CD8-positive, alpha-beta memory T cell (primary cell): ENCODE results near the gene NTF3. TPM values are rescaled to one million over a fixed set of nuclear protein-coding genes. Genes with fewer than 3 reads are reported as not detected.
"Not testable (repeated sequence)": the region's sequence is repeated elsewhere in the genome, so short reads cannot be mapped to it uniquely, and the experiment has no call there.

Source experiments
- CTCF ChIA-PET: fragments of 350-600 bp; sonication (Branson Sonifier 250); formaldehyde crosslinking; loops from one replicate; lab custom pipeline; 2021; ENCODE audit warnings: antibody characterized with exemption; lab: Charles Lee
- POLR2A ChIA-PET: fragments of 350-600 bp; sonication (Branson Sonifier 250); formaldehyde crosslinking; loops from one replicate; lab custom pipeline; 2021; ENCODE audit warnings: antibody characterized with exemption; lab: Charles Lee
- DNase-seq, 5 donors: peaks; one replicate each; pipeline versions ENCODE4 v3.0.0 to v3.0.0-alpha.2; 2020 to 2022; ENCODE audit warnings: mixed read lengths in 1 of 5
- H3K27ac ChIP-seq: one replicate; pipeline ENCODE4 v1.7.0; 2013; ENCODE audit warnings: low read depth, mild to moderate bottlenecking, low read length, moderate library complexity
- H3K27me3 ChIP-seq: 2 replicates; pipeline ENCODE4 v1.7.0; 2013; ENCODE audit warnings: low read length, mild to moderate bottlenecking; ENCODE audit not compliant: insufficient read depth, poor library complexity, severe bottlenecking
- H3K36me3 ChIP-seq: 2 replicates; pipeline ENCODE4 v1.7.0; 2013; ENCODE audit warnings: mild to moderate bottlenecking, low read length, moderate library complexity; ENCODE audit not compliant: insufficient read depth
- H3K4me1 ChIP-seq: 2 replicates; pipeline ENCODE4 v1.7.0; 2013; ENCODE audit warnings: mild to moderate bottlenecking, low read length, moderate library complexity; ENCODE audit not compliant: insufficient read depth
- H3K4me3 ChIP-seq: 2 replicates; pipeline ENCODE4 v1.7.0; 2013; ENCODE audit warnings: mild to moderate bottlenecking, low read length
- H3K9me3 ChIP-seq: 2 replicates; pipeline ENCODE4 v1.7.0; 2013; ENCODE audit warnings: mild to moderate bottlenecking, low read length
- H3K27ac Mint-ChIP-seq, 8 donors: one replicate each; pipeline ENCODE4 v1.8.0; 2020 to 2021; ENCODE audit warnings: mixed read lengths in 8 of 8, mild to moderate bottlenecking in 6 of 8, inconsistent platforms in 3 of 8, moderate library complexity in 3 of 8
- H3K27me3 Mint-ChIP-seq, 2 donors: one replicate each; pipeline ENCODE4 v1.8.0; 2020 to 2021; ENCODE audit warnings: mixed read lengths in 2 of 2, mild to moderate bottlenecking in 1 of 2, moderate library complexity in 1 of 2
- H3K36me3 Mint-ChIP-seq, 3 donors: one replicate each; pipeline ENCODE4 v1.8.0; 2020 to 2021; ENCODE audit warnings: mixed read lengths in 3 of 3, inconsistent platforms in 1 of 3, mild to moderate bottlenecking in 1 of 3
- H3K4me1 Mint-ChIP-seq, 3 donors: one replicate each; pipeline ENCODE4 v1.8.0; 2020 to 2021; ENCODE audit warnings: mixed read lengths in 3 of 3, inconsistent platforms in 1 of 3, mild to moderate bottlenecking in 1 of 3
- H3K4me3 Mint-ChIP-seq, 7 donors: one replicate each; pipeline ENCODE4 v1.8.0; 2020 to 2021; ENCODE audit warnings: mixed read lengths in 7 of 7, mild to moderate bottlenecking in 6 of 7, moderate library complexity in 4 of 7, inconsistent platforms in 2 of 7
- H3K9me3 Mint-ChIP-seq, 5 donors: one replicate each; pipeline ENCODE4 v1.8.0; 2020 to 2022; ENCODE audit warnings: mixed read lengths in 5 of 5, mild to moderate bottlenecking in 3 of 5, moderate library complexity in 2 of 5, inconsistent platforms in 1 of 5
- polyA plus RNA-seq: library from polyadenylated mRNA; unstranded; fragments of 300-500 nt; fragmentation: Illumina TruSeq; gene quantifications from one replicate; pipeline ENCODE4 v1.2.3, GENCODE V29; 2021
- total RNA-seq, 2 experiments: library from RNA; stranded (reverse); gene quantifications; one replicate each; pipeline ENCODE4 v1.2.3, GENCODE V29; 2021

NTF3 gene
- total and polyA plus RNA-seq, 3 experiments from 2014 or later: not detected

DNA sequence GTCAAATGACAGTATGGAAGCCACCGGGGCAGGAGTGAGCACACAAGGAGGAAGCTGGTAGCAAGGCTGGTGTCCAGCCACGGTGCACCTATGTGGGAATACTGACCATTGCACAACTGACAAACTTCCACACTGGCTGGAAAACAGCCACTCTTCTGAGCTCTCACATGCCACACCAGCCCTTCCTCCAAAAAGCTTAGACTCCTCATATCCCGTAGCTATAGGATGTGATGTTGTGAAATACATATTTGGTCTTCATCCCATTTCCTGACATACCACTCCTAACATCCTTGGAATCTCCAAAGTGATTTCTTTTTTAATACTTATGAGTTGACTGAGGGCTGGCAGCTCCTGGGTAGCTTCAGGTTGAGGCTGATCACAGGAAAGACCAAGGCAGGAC is 103.6 kb downstream of the NTF3 start:
- Mint-ChIP-seq H3K27me3 (peaks cover 7 to 29% of the 10 kb centered on the region in 2 donors), H3K36me3 (no peaks in the 10 kb centered on the region), H3K9me3 (peaks cover 0 to 10% (median 5%) of the 10 kb centered on the region in 5 donors), H3K4me3 (no peak overlapping the region), H3K27ac (no peak overlapping the region), H3K4me1 (no peaks in the 10 kb centered on the region)
- Histone ChIP-seq H3K4me1 (no peaks in the 10 kb centered on the region), H3K36me3 (no peaks in the 10 kb centered on the region), H3K27ac (no peak overlapping the region), H3K4me3 (no peak overlapping the region), H3K27me3 (no peaks in the 10 kb centered on the region), H3K9me3 (no peaks in the 10 kb centered on the region)
- POLR2A ChIA-PET: no interaction called here
- CTCF ChIA-PET: no interaction called here
- no peak for DNase-seq

DNA sequence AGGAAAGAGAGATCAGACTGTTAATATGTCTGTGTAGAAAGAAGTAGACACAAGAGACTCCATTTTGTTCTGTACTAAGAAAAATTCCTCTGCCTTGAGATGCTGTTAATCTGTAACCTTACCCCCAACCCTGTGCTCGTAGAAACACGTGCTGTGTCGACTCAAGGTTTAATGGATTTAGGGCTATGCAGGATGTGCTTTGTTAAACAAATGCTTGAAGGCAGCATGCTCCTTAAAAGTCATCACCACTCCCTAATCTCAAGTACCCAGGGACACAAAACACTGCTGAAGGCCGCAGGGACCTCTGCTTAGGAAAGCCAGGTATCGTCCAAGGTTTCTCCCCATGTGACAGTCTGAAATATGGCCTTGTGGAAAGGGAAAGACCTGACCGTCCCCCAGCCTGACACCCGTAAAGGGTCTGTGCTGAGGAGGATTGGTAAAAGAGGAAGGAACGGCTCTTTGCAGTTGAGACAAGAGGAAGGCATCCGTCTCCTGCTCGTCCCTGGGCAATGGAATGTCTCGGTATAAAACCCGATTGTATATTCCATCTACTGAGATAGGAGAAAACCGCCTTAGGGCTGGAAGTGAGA is 105.2 kb downstream of the NTF3 start:
- H3K27ac ChIP-seq, H3K4me1 ChIP-seq, H3K27me3 ChIP-seq, H3K36me3 ChIP-seq, DNase-seq, H3K4me3 ChIP-seq, H3K27ac Mint-ChIP-seq, CTCF ChIA-PET, H3K9me3 ChIP-seq, H3K4me1 Mint-ChIP-seq, H3K4me3 Mint-ChIP-seq, POLR2A ChIA-PET, H3K36me3 Mint-ChIP-seq: not testable (repeated sequence)
- Mint-ChIP-seq H3K27me3 (peaks cover 7 to 27% of the 10 kb centered on the region in 2 donors), H3K9me3 (peaks cover 4 to 12% (median 7%) of the 10 kb centered on the region in 5 donors)

GRCh38 chr12:5537771-5538170 is 105.9 kb downstream of the NTF3 start:
- H3K4me3 Mint-ChIP-seq: no peak overlapping the region

More at GRCh38 chr12:5537771-5538170, 105.9 kb downstream of the NTF3 start:
- POLR2A ChIA-PET: no interaction called here
- H3K27ac Mint-ChIP-seq: no peak overlapping the region
- peaks cover 2 to 11% (median 5%) of the 10 kb centered on the region in 5 donors for H3K9me3 Mint-ChIP-seq
- CTCF ChIA-PET: no interaction called here
- no peak overlapping the region for H3K27ac ChIP-seq
- H3K4me1 Mint-ChIP-seq: no peaks in the 10 kb centered on the region
- no peaks in the 10 kb centered on the region for H3K36me3 ChIP-seq
- DNase-seq: no peak
- no peaks in the 10 kb centered on the region for H3K9me3 ChIP-seq
- H3K36me3 Mint-ChIP-seq: no peaks in the 10 kb centered on the region
- no peaks in the 10 kb centered on the region for H3K27me3 ChIP-seq
- peaks cover 7 to 25% of the 10 kb centered on the region in 2 donors for H3K27me3 Mint-ChIP-seq
- no peaks in the 10 kb centered on the region for H3K4me1 ChIP-seq
- H3K4me3 ChIP-seq: no peak overlapping the region
